Activated naive CD4-positive, alpha-beta T cell treated with anti-CD3 and anti-CD28 coated beads, Interleukin-2, amount 10 ng/mL, durations not matched to agents 7 days and 5 days (primary cell): ENCODE data around the gene AKT1.

Source experiments
- CTCF ChIA-PET: fragments of 350-600 bp; sonication (Branson Sonifier 250); formaldehyde crosslinking; loops from one replicate; lab custom pipeline; 2021; ENCODE audit warnings: antibody characterized with exemption; lab: Charles Lee
- DNase-seq: peaks from one replicate; pipeline ENCODE4 v3.0.0-alpha.2; 2020
- H3K27ac Mint-ChIP-seq: one replicate; pipeline ENCODE4 v1.8.0; 2021; ENCODE audit warnings: mild to moderate bottlenecking, moderate library complexity, mixed read lengths
- H3K27me3 Mint-ChIP-seq: one replicate; pipeline ENCODE4 v1.8.0; 2021; ENCODE audit warnings: mild to moderate bottlenecking, mixed read lengths
- H3K36me3 Mint-ChIP-seq: one replicate; pipeline ENCODE4 v1.8.0; 2021; ENCODE audit warnings: mixed read lengths
- H3K4me1 Mint-ChIP-seq: one replicate; pipeline ENCODE4 v1.8.0; 2021; ENCODE audit warnings: mixed read lengths
- H3K4me3 Mint-ChIP-seq: one replicate; pipeline ENCODE4 v1.8.0; 2021; ENCODE audit warnings: mild to moderate bottlenecking, moderate library complexity, mixed read lengths
- H3K9me3 Mint-ChIP-seq: one replicate; pipeline ENCODE4 v1.8.0; 2021; ENCODE audit warnings: mixed read lengths

AKT1 gene

GRCh38 chr14:104750056-104750752 is 45.3 kb downstream of the AKT1 start:
- CTCF ChIA-PET, result interaction anchor here (0.7 to 1.3 kb wide), 2 partner anchors 25 to 27 kb away, joined by 3 read pairs; partner anchors contain the start of gene ADSS1
- Mint-ChIP-seq H3K4me3 (no peak overlapping the region), H3K27me3 (peaks cover 8% of the 10 kb centered on the region), H3K27ac (no peak overlapping the region), H3K4me1 (peaks cover 20% of the 10 kb centered on the region), H3K36me3 (peaks cover 7% of the 10 kb centered on the region), H3K9me3 (no peaks in the 10 kb centered on the region)
- DNase-seq, result no peak

- Mint-ChIP-seq H3K36me3 (peaks cover 4% of the 10 kb centered on the region), H3K27me3 (peaks cover 8% of the 10 kb centered on the region), H3K9me3 (no peaks in the 10 kb centered on the region), H3K4me1 (peaks cover 10% of the 10 kb centered on the region), H3K4me3 (no peak overlapping the region), H3K27ac (peak overlapping the region; percentile 19)
- CTCF ChIA-PET, result no interaction called here
- DNase-seq, result no peak
Measured at GRCh38 chr14:104749111-104749649, 46.4 kb downstream of the AKT1 start.

- CTCF ChIA-PET, result interaction anchor here (1.3 kb wide), 1 partner anchor 15 kb away, joined by 3 read pairs; no protein-coding TSS in a partner anchor
- Mint-ChIP-seq H3K4me3 (no peak overlapping the region), H3K36me3 (no peaks in the 10 kb centered on the region)
Measured at GRCh38 chr14:104747876-104748275, 47.7 kb downstream of the AKT1 start.

DNA sequence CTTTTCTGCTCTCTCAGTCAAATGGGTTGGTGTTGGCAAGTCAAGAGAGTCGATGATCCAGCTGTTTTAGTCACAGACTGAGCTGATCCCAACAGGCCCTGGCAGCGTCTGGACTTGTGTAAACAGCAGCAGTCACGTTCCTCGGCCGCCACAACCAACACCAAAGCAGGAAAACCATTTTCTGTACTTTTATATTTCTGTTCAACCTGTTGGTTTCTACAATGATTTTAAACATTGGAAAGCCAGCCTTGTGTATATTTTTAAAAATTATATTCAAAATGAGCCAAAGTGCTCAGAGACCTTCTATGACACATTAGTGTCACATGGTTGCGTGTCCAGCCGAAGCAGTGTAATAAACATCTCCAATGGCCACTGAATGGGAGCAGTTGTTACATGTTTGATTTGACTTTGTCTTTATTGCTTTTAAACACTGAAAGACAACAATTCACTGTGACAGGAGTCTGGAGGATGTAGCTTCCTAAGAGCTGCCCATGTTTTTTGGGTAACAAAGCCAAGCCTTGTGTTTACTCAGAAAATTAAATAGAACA is 48.5 kb downstream of the AKT1 start:
- Mint-ChIP-seq H3K27ac (no peak overlapping the region), H3K9me3 (no peaks in the 10 kb centered on the region), H3K4me3 (no peak overlapping the region), H3K4me1 (peaks cover 3% of the 10 kb centered on the region), H3K27me3 (peaks cover 8% of the 10 kb centered on the region), H3K36me3 (no peaks in the 10 kb centered on the region)
- CTCF ChIA-PET, result interaction anchor here (1.3 kb wide), 1 partner anchor 14 kb away, joined by 3 read pairs; no protein-coding TSS in a partner anchor
- DNase-seq, result no peak

More at GRCh38 chr14:104747876-104748275, 47.7 kb downstream of the AKT1 start:
- DNase-seq, result no peak
- H3K27me3 Mint-ChIP-seq, result peaks cover 8% of the 10 kb centered on the region
- H3K9me3 Mint-ChIP-seq, result no peaks in the 10 kb centered on the region
- no peak overlapping the region for H3K27ac Mint-ChIP-seq
- H3K4me1 Mint-ChIP-seq, result peaks cover 3% of the 10 kb centered on the region

GRCh38 chr14:104746071-104746545 is 49.4 kb downstream of the AKT1 start:
- CTCF ChIA-PET, result no interaction called here
- Mint-ChIP-seq H3K4me1 (peaks cover 3% of the 10 kb centered on the region), H3K36me3 (no peaks in the 10 kb centered on the region), H3K9me3 (no peaks in the 10 kb centered on the region), H3K4me3 (no peak overlapping the region), H3K27ac (no peak overlapping the region), H3K27me3 (peaks cover 8% of the 10 kb centered on the region)
- DNase-seq, result no peak

DNA sequence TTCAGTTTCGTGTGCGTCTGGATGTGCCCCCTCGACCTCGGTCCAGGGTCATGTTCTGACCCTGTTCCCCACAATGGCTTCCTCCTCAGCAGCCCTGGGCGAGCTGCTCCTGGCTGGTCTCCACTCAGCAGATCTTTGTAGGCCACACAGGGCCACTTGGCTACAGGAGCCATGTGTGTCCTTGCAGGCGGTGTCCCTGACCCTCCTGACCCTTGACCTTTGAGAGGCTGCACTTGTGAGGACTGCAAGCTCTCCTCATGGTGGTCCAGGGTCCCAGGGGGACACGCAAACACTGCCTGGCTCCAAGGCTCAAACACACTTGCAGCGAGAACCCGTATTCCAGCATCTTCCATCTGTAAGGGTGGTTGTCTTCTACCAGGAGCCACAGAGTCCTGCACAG is 50.1 kb downstream of the AKT1 start:
- CTCF ChIA-PET, result no interaction called here
- no peaks in the 10 kb centered on the region for H3K9me3 Mint-ChIP-seq
- H3K4me3 Mint-ChIP-seq, result no peak overlapping the region
- peaks cover 8% of the 10 kb centered on the region for H3K27me3 Mint-ChIP-seq
- H3K4me1 Mint-ChIP-seq, result no peaks in the 10 kb centered on the region
- DNase-seq, result no peak
- H3K36me3 Mint-ChIP-seq, result no peaks in the 10 kb centered on the region
- H3K27ac Mint-ChIP-seq, result no peak overlapping the region

DNA sequence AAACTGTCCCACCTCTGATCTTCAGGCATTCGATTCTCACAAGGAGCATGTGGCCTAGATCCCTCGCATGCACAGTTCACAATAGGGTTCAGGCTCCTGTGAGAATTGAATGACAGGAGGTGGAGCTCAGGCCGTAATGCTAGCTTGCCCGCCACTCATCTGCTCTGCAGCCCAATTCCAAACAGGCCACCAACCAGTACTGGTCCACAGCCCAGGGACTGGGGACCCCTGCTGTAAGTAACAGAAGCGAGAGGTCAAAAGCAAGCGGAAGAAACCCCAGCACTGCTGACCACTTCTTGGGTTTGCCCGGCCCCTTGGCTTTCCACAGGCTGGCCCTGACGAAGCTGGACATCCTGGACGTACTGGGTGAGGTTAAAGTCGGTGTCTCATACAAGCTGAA is 51.1 kb downstream of the AKT1 start:
- Mint-ChIP-seq H3K4me1 (no peaks in the 10 kb centered on the region), H3K27ac (no peak overlapping the region), H3K4me3 (no peak overlapping the region), H3K36me3 (no peaks in the 10 kb centered on the region), H3K27me3 (peaks cover 8% of the 10 kb centered on the region), H3K9me3 (no peaks in the 10 kb centered on the region)
- DNase-seq, result no peak
- CTCF ChIA-PET, result no interaction called here

DNA sequence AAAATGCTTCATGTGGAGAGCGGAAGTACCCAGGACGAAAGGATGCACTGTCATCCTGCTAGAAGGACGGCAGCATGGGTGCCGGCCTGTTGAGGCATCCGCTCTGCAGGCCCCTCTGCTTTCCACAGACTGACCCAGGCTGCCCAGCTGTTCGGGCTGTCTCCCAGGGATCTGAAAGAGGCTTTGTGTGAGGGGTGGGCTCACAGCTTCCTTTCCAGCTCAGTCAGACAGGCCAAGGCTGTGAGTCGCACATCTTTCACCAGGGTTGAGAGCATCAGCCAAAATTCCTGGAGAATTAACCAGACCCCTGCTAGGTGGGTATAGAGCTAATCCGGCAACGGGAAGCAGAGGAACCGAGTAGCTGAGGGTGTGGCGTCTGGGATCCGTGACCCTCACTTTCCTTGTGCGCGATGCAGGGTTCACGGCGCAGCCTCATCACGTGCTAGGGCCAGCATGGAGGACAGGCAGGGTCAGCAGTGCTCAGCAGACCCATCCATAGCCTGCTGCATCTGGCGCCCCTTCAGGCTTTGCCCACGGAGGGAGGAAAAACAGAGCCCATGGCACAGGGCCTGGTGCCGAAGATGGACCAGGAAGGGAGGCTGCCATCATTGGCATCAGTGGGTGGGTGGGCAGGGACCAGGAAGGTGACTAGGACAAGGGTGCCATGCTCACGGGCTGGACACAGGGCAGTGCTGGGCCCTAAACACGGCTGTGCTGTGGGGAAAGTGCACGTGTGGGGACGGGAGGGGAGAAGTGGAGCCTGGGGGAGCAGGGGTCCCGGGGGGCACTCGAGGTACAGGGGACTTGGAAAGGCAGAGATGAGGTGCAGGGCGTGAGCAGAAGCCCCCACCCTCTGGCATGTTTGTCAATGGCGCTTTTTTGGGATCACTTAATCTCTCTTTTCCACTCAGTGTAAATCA is 51.8 kb downstream of the AKT1 start:
- no peak for DNase-seq
- peaks cover 1% of the 10 kb centered on the region for H3K27me3 Mint-ChIP-seq
- no peak overlapping the region for H3K4me3 Mint-ChIP-seq
- no peaks in the 10 kb centered on the region for H3K9me3 Mint-ChIP-seq
- CTCF ChIA-PET, result no interaction called here
- no peak overlapping the region for H3K27ac Mint-ChIP-seq
- H3K4me1 Mint-ChIP-seq, result no peaks in the 10 kb centered on the region
- H3K36me3 Mint-ChIP-seq, result no peaks in the 10 kb centered on the region

GRCh38 chr14:104742586-104743455 is 52.7 kb downstream of the AKT1 start:
- Mint-ChIP-seq H3K9me3 (no peaks in the 10 kb centered on the region), H3K27me3 (peaks cover 7% of the 10 kb centered on the region), H3K4me3 (no peak overlapping the region), H3K36me3 (no peaks in the 10 kb centered on the region), H3K27ac (no peak overlapping the region), H3K4me1 (no peaks in the 10 kb centered on the region)
- CTCF ChIA-PET, result no interaction called here
- no peak for DNase-seq

GRCh38 chr14:104741803-104742251 is 53.7 kb downstream of the AKT1 start:
- Mint-ChIP-seq H3K36me3 (no peaks in the 10 kb centered on the region), H3K9me3 (no peaks in the 10 kb centered on the region), H3K27ac (no peak overlapping the region), H3K27me3 (peaks cover 7% of the 10 kb centered on the region), H3K4me3 (no peak overlapping the region), H3K4me1 (no peaks in the 10 kb centered on the region)
- DNase-seq, result no peak
- CTCF ChIA-PET, result no interaction called here

DNA sequence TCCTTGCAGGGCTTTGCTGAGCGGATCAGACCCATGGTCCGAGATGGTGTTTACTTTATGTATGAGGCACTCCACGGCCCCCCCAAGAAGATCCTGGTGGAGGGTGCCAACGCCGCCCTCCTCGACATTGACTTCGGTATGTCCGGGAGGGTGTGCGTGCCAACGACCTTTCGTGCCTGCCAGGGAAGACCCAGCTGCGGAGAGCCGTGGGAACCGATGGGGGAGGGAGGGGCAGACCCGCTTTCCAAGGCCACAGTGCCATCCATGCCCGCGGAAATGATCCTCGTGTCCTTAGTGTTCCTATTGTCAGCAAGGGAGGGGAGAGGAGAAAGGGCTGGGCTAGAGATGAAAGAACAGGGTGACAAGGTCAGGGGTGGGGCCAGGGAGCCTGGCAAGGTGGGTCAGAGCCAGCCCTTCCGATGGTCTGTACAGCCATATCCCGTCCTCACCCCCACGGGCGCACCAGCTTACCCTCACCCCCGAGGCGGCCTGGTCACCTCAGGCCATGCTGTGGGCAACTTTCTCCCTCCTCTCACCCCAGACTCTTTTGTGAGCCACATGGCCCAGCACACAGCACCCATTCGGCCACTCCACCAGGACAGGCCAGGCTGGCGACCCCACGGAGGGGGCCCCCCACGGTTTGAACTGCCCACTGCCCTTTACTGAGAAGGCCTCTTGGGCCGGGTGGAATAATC is 54.3 kb downstream of the AKT1 start:
- no peaks in the 10 kb centered on the region for H3K9me3 Mint-ChIP-seq
- no peaks in the 10 kb centered on the region for H3K36me3 Mint-ChIP-seq
- H3K27me3 Mint-ChIP-seq, result peaks cover 7% of the 10 kb centered on the region
- DNase-seq, result no peak
- H3K4me1 Mint-ChIP-seq, result no peaks in the 10 kb centered on the region
- H3K4me3 Mint-ChIP-seq, result no peak overlapping the region
- CTCF ChIA-PET, result no interaction called here
- H3K27ac Mint-ChIP-seq, result no peak overlapping the region

- Mint-ChIP-seq H3K4me1 (no peaks in the 10 kb centered on the region), H3K9me3 (no peaks in the 10 kb centered on the region), H3K27ac (no peak overlapping the region), H3K36me3 (no peaks in the 10 kb centered on the region), H3K27me3 (peaks cover 11% of the 10 kb centered on the region), H3K4me3 (no peak overlapping the region)
- CTCF ChIA-PET, result no interaction called here
- no peak for DNase-seq
Measured at GRCh38 chr14:104739546-104740516, 55.7 kb downstream of the AKT1 start.
